IPS DF 6.9 (cell line): Measurements from ENCODE around the gene SLC24A4.

Source experiments
- DNase-seq: peaks from one replicate; pipeline ENCODE4 v3.0.0-alpha.2; 2013; ENCODE audit warnings: low read depth, low spot score
- H3K27ac ChIP-seq: one replicate; pipeline ENCODE4 v1.5.1; 2013; ENCODE audit warnings: low read length, control low read depth
- H3K27me3 ChIP-seq: 2 replicates; pipeline ENCODE4 v1.6.1; 2013; ENCODE audit warnings: mild to moderate bottlenecking, low read length; ENCODE audit not compliant: control insufficient read depth, insufficient read depth
- H3K36me3 ChIP-seq: 2 replicates; pipeline ENCODE4 v1.6.1; 2013; ENCODE audit warnings: low read length; ENCODE audit not compliant: control insufficient read depth, insufficient read depth
- H3K4me1 ChIP-seq: 2 replicates; pipeline ENCODE4 v1.6.1; 2013; ENCODE audit warnings: low read length; ENCODE audit not compliant: control insufficient read depth, insufficient read depth
- H3K4me3 ChIP-seq: 2 replicates; pipeline ENCODE4 v1.5.1; 2013; ENCODE audit warnings: mild to moderate bottlenecking, low read length
- H3K9me3 ChIP-seq: 2 replicates; pipeline ENCODE4 v1.6.1; 2013; ENCODE audit warnings: low read length, inconsistent platforms; ENCODE audit not compliant: control insufficient read depth, insufficient read depth
- WGBS: extraction: QIAGEN DNeasy Blood & Tissue Kit; methylation state at CpG from one replicate; pipeline ENCODE4 v1.1.7; 2013; ENCODE audit warnings: mixed read lengths, missing lambda C conversion rate; ENCODE audit not compliant: insufficient read length, insufficient coverage; 5-methylcytosine and 5-hydroxymethylcytosine counted together

SLC24A4 gene

DNA sequence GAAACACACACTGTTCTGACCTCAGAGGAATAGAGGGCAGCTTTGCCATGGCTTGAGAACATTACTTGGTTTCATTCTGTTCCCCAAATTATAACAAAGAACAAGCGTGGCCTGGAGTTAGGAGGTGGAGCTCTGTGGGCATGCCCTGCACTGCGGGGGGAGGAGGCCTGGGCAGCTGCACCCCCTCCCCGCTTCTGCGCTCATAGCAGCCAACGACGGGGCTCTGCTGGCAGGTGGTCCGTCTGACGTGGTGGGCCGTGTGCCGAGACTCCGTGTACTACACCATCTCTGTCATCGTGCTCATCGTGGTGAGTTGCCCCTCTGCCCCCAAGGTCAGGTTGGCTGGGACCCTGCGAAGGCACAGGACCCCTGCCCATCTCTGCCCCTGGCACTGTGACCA is 120.2 kb downstream of the SLC24A4 start:
- no peak overlapping the region for H3K27ac ChIP-seq
- H3K36me3 ChIP-seq = no peaks in the 10 kb centered on the region
- no peaks in the 10 kb centered on the region for H3K4me1 ChIP-seq
- H3K9me3 ChIP-seq = no peaks in the 10 kb centered on the region
- no peaks in the 10 kb centered on the region for H3K27me3 ChIP-seq
- no peak for DNase-seq
- WGBS = no CpG with 5 or more reads among the region's 14 CpGs
- H3K4me3 ChIP-seq = no peak overlapping the region

DNA sequence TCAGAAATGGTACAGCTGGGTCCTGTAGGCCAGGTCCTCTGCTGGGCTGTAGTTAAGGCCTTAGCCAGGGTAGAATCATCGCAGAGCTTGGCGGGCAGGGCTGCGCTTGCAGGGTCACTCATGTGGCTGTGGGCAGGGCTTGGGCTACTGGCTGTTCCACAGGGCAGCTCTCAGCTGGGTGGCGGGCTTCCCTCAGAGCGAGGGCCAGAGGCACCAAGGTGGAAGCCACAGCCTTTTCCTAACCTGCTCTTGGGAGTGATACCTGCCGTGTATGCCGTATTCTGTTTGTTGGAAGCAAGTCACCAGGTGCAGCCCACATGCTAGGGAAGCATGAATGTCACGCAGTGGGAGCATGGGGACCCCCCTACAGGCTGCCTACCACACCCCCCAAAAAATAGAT is 120.8 kb downstream of the SLC24A4 start:
- no peaks in the 10 kb centered on the region for H3K36me3 ChIP-seq

DNA sequence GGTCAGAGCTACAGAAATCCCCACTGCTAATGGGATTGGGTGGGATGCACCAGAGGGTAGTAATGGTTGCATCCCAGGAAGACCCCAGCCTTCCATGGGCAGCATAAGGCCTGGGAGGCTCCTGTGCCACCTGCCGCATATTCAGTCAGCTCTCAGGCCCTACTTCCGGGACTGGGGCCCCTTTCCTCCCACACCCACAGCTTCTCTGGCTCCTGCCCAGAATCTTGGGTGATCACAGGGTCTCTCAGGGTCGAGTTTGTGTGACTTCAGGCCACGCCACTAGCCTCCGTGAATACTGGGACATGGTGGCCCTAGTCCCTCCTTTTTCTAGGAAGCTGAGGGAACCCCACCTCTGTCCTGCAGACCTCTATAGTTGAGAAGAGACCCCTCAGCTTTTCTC is 123.8 kb downstream of the SLC24A4 start:
- H3K36me3 ChIP-seq = no peaks in the 10 kb centered on the region
- no peak for DNase-seq
- WGBS = no CpG with 5 or more reads among the region's 5 CpGs
- H3K27me3 ChIP-seq = no peaks in the 10 kb centered on the region
- no peak overlapping the region for H3K4me3 ChIP-seq
- no peaks in the 10 kb centered on the region for H3K9me3 ChIP-seq
- no peak overlapping the region for H3K27ac ChIP-seq
- no peaks in the 10 kb centered on the region for H3K4me1 ChIP-seq

More for the DNA sequence above, 120.8 kb downstream of the SLC24A4 start:
- no CpG with 5 or more reads among the region's 8 CpGs for WGBS
- DNase-seq = no peak
- H3K4me3 ChIP-seq = no peak overlapping the region
- H3K4me1 ChIP-seq = no peaks in the 10 kb centered on the region
- no peaks in the 10 kb centered on the region for H3K9me3 ChIP-seq
- no peak overlapping the region for H3K27ac ChIP-seq
- H3K27me3 ChIP-seq = no peaks in the 10 kb centered on the region

DNA sequence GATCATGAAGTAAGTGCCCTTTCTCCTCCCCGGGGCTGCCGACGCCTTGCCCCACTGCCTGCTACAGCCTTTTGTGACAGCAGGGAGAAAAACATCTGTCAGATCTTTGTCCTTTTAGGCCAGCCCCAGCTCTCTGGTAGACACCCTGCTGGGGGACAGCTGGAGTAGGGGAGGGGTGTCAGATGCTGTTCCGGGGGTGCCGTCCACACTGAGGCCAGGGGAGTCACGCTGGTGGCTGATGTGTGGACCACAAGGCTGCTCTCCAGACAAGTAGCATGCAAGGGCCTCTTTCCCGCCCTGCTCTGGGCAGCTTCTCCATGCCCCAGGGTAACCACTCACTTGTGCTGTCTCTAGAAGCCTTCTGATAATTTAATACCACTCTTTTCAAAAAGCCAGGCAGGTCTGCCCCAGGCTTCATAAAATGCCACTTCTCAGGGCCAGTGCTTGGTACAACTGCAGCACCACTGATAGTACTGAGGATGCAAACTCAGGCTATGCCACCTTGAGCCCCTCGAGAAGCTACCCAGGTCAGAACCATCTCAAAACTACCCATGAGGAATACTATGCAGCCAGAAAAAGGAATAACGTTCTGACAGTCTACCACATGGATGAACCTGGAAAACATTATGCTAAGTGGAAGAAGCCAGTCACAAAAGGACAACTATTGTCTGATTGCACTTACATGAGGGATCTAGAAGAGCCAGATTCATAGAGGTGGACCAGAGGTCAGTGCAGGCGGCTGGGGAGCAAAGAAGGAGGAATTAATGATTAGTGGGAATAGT is 124.6 kb downstream of the SLC24A4 start:
- no peak for DNase-seq
- no peaks in the 10 kb centered on the region for H3K27me3 ChIP-seq
- H3K9me3 ChIP-seq = no peaks in the 10 kb centered on the region
- no peak overlapping the region for H3K27ac ChIP-seq
- no peaks in the 10 kb centered on the region for H3K4me1 ChIP-seq
- no CpG with 5 or more reads among the region's 10 CpGs for WGBS
- no peak overlapping the region for H3K4me3 ChIP-seq
- no peaks in the 10 kb centered on the region for H3K36me3 ChIP-seq

DNA sequence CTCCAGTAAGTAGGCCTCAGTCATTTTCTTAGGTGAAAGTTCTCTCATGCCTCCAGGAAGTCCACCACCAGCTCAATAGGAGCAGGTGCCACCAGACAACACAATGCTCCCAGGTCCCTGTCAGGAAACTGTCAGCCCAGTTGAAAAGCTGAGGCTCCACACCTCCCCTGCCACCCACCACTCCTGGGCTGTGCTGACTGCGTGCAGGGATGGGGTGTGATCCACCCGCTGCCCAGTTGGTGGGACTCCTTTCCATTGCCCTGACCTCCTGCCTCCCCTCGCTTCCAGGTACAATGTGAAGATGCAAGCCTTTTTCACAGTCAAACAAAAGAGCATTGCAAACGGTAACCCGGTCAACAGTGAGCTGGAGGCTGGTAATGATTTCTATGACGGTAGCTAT is 125.8 kb downstream of the SLC24A4 start:
- DNase-seq = no peak
- WGBS = no CpG with 5 or more reads among the region's 6 CpGs
- Histone ChIP-seq H3K36me3 (no peaks in the 10 kb centered on the region), H3K4me3 (no peak overlapping the region), H3K4me1 (no peaks in the 10 kb centered on the region), H3K27me3 (no peaks in the 10 kb centered on the region), H3K9me3 (no peaks in the 10 kb centered on the region), H3K27ac (no peak overlapping the region)

DNA sequence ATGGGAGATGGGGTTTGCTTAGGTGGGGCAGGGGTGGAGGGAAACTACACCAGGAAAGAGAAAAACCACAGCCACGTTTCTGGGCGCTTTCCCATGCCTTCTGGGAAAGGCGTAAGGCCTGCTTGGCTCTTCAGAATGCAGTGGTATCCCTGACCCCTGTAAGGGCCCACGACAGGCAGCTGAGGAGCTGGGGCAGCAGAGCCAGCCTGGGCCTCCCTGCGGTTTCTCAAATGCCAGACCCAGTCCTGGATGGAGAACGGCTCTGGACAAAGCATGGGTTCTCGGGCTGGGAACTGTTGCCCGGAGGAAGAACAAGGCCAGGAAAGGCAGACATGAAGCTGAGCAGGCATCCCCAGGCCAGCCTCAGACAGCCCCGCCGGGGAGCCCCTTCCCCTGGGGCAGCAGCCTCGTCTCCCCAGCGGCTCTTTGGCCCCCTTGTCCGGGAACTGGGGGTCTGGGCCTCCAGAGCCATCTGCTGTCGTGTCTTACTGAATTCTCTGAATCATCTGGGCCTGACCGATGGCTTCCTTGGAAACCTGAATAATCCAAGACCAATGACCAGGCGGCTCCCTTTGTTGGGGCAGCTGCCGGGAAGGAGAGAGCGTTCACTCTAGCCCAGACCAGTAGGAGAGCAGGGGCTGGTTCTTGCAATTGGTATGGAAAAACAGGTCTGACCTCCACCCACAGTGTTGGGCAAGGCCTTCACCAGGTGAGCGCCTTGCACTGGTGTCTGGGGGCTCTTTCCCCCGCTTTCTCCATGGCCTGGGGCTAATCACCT is 126.6 kb downstream of the SLC24A4 start:
- no peak for DNase-seq
- H3K9me3 ChIP-seq = no peaks in the 10 kb centered on the region
- H3K27ac ChIP-seq = no peak overlapping the region
- no peaks in the 10 kb centered on the region for H3K36me3 ChIP-seq
- H3K4me3 ChIP-seq = no peak overlapping the region
- no peaks in the 10 kb centered on the region for H3K27me3 ChIP-seq
- no peaks in the 10 kb centered on the region for H3K4me1 ChIP-seq
- no CpG with 5 or more reads among the region's 20 CpGs for WGBS

DNA sequence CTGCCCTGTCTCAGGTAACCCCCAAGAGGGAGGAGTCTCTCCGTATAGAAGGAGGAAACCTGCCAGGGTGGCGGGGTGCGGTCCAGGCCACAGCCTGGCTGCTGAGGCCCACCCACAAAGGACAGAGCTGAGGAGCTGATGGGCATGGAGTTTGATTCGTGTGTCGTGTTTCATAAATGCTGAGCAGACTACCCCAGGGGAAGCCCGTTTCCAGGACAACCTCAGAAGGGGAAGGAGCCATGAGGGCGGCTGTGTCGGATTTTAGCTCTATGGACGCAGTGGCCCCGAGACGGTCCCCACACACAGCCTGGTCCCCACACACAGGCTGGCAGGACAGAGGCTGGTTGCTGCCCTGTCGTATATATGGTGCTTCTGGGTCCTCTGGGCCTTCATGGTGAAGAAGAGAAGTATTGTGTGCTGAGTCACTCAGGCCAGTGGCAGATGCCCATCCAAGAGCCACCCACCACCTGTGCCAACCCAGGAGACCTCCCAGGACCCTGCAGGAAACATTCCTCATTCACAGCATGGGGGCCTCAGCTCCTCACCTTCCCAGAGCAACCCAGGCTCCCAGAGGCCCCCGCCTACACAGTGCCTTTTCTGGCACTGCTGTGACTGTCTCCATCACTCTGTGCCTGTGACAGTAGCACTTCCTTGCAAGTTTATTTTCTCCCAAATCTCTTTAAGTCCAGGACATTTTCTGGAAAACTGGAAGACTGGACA is 127.5 kb downstream of the SLC24A4 start:
- DNase-seq = no peak
- WGBS = no CpG with 5 or more reads among the region's 13 CpGs
- no peak overlapping the region for H3K4me3 ChIP-seq
- H3K4me1 ChIP-seq = no peaks in the 10 kb centered on the region
- no peaks in the 10 kb centered on the region for H3K36me3 ChIP-seq
- no peaks in the 10 kb centered on the region for H3K27me3 ChIP-seq
- no peak overlapping the region for H3K27ac ChIP-seq
- no peaks in the 10 kb centered on the region for H3K9me3 ChIP-seq

DNA sequence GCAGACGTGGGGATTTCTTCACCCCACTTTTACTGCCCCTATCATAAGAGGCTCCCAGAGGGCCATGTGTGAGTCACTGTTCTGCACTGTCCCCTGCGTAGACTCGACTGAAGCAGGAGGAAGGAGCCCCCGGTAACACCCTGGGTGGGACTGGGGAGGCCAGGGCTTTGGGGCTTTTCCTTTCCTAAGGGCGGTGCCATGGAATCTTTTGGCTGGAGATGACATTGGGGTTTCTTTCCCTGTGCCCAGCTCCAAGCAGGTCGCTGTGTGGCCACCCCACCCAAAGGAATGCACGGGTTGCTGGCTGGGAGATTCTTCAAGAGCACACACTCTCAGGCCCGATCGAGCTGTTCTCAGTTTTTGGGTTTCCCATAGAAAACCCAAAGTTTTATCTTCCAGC is 128.3 kb downstream of the SLC24A4 start:
- no peaks in the 10 kb centered on the region for H3K36me3 ChIP-seq
- no CpG with 5 or more reads among the region's 9 CpGs for WGBS

DNA sequence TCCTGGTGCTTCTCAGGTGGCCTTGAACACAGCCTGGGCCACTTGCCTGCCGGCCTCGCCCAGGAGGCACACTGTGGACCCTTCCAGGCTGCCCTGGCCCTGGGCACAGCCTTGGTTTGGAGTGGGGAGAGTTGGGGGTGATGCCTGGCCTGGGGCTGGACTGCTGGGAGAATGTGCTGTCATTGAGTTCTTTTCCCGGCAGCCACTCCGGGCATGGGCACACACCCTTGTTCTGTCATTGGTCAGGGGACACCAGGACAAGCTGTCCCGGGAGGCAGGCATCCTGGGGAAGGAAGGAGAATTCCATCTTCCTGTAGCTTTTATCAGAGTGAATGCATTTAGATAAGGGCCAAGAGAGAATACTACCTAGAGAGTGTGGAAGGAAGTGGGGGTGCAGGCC is 128.8 kb downstream of the SLC24A4 start:
- WGBS = no CpG with 5 or more reads among the region's 5 CpGs
- H3K36me3 ChIP-seq = no peaks in the 10 kb centered on the region
- no peaks in the 10 kb centered on the region for H3K9me3 ChIP-seq
- H3K27me3 ChIP-seq = no peaks in the 10 kb centered on the region
- no peaks in the 10 kb centered on the region for H3K4me1 ChIP-seq
- H3K27ac ChIP-seq = no peak overlapping the region
- no peak overlapping the region for H3K4me3 ChIP-seq
- no peak for DNase-seq

More for the DNA sequence above, 128.3 kb downstream of the SLC24A4 start:
- Histone ChIP-seq H3K27me3 (no peaks in the 10 kb centered on the region), H3K4me3 (no peak overlapping the region), H3K9me3 (no peaks in the 10 kb centered on the region), H3K4me1 (no peaks in the 10 kb centered on the region), H3K27ac (no peak overlapping the region)
- DNase-seq = no peak

DNA sequence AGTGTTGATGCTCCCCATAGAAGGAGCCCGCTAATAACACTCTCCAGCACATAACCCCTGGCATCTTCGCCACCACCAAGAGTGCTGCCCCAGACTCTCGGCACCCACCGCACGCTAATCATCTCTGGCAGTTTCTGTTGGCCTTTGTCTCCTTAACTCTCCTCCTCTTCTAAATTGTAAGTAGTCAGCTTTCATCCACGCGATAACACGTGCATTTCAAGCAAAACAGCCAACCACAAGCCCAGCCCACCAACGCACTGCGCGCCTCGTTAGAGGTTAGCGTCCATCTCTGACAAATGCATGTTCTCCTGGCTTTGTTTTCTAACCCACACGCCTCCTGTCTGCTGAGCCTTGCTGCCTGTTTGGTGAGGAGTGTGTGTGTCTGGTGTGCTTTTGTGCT is 129.5 kb downstream of the SLC24A4 start:
- DNase-seq = no peak
- no peak overlapping the region for H3K27ac ChIP-seq
- H3K4me3 ChIP-seq = no peak overlapping the region
- WGBS = no CpG with 5 or more reads among the region's 14 CpGs
- no peaks in the 10 kb centered on the region for H3K27me3 ChIP-seq
- H3K36me3 ChIP-seq = no peaks in the 10 kb centered on the region
- no peaks in the 10 kb centered on the region for H3K9me3 ChIP-seq
- H3K4me1 ChIP-seq = no peaks in the 10 kb centered on the region
